Activated T-cell treated with anti-CD3 and anti-CD28 coated beads, Interleukin-2, amount 50 U/mL, for 72 hours (primary cell): ENCODE measurements around the gene DLG2. TPM values are rescaled to one million over a fixed set of nuclear protein-coding genes. Genes with fewer than 3 reads are reported as not detected.

Source experiments
- ATAC-seq, 2 donors: fragments of 150-1000 bp; cut with Tn5 transposase; replicated peaks in 1 of 2; 2 replicates each; pipeline ENCODE4 v1.10.0; 2021; ENCODE audit warnings: moderate library complexity in 2 of 2, mild to moderate bottlenecking in 1 of 2
- DNase-seq, 2 donors: peaks; one replicate each; pipeline ENCODE4 v3.0.0; 2021 to 2022; ENCODE audit warnings: mixed read lengths in 1 of 2
- H3K27ac Mint-ChIP-seq: one replicate; pipeline ENCODE4 v1.8.0; 2022; ENCODE audit warnings: mild to moderate bottlenecking, moderate library complexity, mixed read lengths
- H3K27me3 Mint-ChIP-seq: one replicate; pipeline ENCODE4 v1.8.0; 2022; ENCODE audit warnings: low read depth, mixed read lengths
- H3K36me3 Mint-ChIP-seq, 2 donors: one replicate each; pipeline ENCODE4 v1.8.0; 2022; ENCODE audit warnings: mixed read lengths in 2 of 2, mild to moderate bottlenecking in 1 of 2; ENCODE audit not compliant: insufficient read depth in 2 of 2
- H3K4me1 Mint-ChIP-seq: one replicate; pipeline ENCODE4 v1.8.0; 2022; ENCODE audit warnings: low read depth, mixed read lengths
- H3K4me3 Mint-ChIP-seq, 2 donors: one replicate each; pipeline ENCODE4 v1.8.0; 2022; ENCODE audit warnings: mild to moderate bottlenecking in 2 of 2, mixed read lengths in 2 of 2, moderate library complexity in 2 of 2
- H3K9me3 Mint-ChIP-seq, 2 donors: one replicate each; pipeline ENCODE4 v1.8.0; 2022; ENCODE audit warnings: mixed read lengths in 2 of 2
- total RNA-seq, 2 donors: library from RNA; stranded (reverse); gene quantifications; one replicate each; pipeline ENCODE4 v1.2.3, GENCODE V29; 2022

DLG2 gene
- total RNA-seq, 2 donors from 2014 or later: 4.1 to 5.3 TPM

- H3K36me3 Mint-ChIP-seq: peaks cover 0 to 2% of the 10 kb centered on the region in 2 donors
- no peaks in the 10 kb centered on the region for H3K27me3 Mint-ChIP-seq
- no peaks in the 10 kb centered on the region for H3K4me1 Mint-ChIP-seq
- ATAC-seq (no peak), DNase-seq (no peak)
- H3K27ac Mint-ChIP-seq: no peak overlapping the region
- H3K9me3 Mint-ChIP-seq: peaks cover 6 to 13% of the 10 kb centered on the region in 2 donors
- H3K4me3 Mint-ChIP-seq: no peak overlapping the region
Observed at GRCh38 chr11:84691830-84692229, 935.3 kb downstream of the DLG2 start.

- Mint-ChIP-seq H3K27ac (no peak overlapping the region), H3K9me3 (peaks cover 2 to 6% of the 10 kb centered on the region in 2 donors), H3K27me3 (no peaks in the 10 kb centered on the region), H3K4me3 (no peak overlapping the region), H3K36me3 (no peaks in the 10 kb centered on the region), H3K4me1 (no peaks in the 10 kb centered on the region)
- DNase-seq (no peak), ATAC-seq (no peak)
Observed at GRCh38 chr11:84687433-84687832, 939.7 kb downstream of the DLG2 start.

- H3K27me3 Mint-ChIP-seq: no peaks in the 10 kb centered on the region
- ATAC-seq (no peak), DNase-seq (no peak)
- H3K36me3 Mint-ChIP-seq: no peaks in the 10 kb centered on the region
- H3K9me3 Mint-ChIP-seq: peaks cover 2 to 6% of the 10 kb centered on the region in 2 donors
- no peak overlapping the region for H3K27ac Mint-ChIP-seq
- H3K4me3 Mint-ChIP-seq: no peak overlapping the region
- H3K4me1 Mint-ChIP-seq: no peaks in the 10 kb centered on the region
Observed at GRCh38 chr11:84686716-84687115, 940.4 kb downstream of the DLG2 start.

- no peak overlapping the region for H3K4me3 Mint-ChIP-seq
- no peak overlapping the region for H3K27ac Mint-ChIP-seq
- peaks cover 2 to 6% of the 10 kb centered on the region in 2 donors for H3K9me3 Mint-ChIP-seq
- no peak for DNase-seq
- H3K4me1 Mint-ChIP-seq: no peaks in the 10 kb centered on the region
- no peaks in the 10 kb centered on the region for H3K36me3 Mint-ChIP-seq
- ATAC-seq: no peak
- H3K27me3 Mint-ChIP-seq: no peaks in the 10 kb centered on the region
Observed at GRCh38 chr11:84685976-84686375, 941.2 kb downstream of the DLG2 start.

- no peak overlapping the region for H3K27ac Mint-ChIP-seq
- H3K4me1 Mint-ChIP-seq: no peaks in the 10 kb centered on the region
- no peaks in the 10 kb centered on the region for H3K27me3 Mint-ChIP-seq
- no peak overlapping the region for H3K4me3 Mint-ChIP-seq
- ATAC-seq (no peak), DNase-seq (no peak)
- no peaks in the 10 kb centered on the region for H3K36me3 Mint-ChIP-seq
- H3K9me3 Mint-ChIP-seq: peaks cover 2 to 6% of the 10 kb centered on the region in 2 donors
Observed at GRCh38 chr11:84685149-84685548, 942.0 kb downstream of the DLG2 start.

GRCh38 chr11:84681456-84681855, 945.7 kb downstream of the DLG2 start:
- DNase-seq (no peak), ATAC-seq (no peak)
- H3K4me3 Mint-ChIP-seq: no peak overlapping the region
- no peaks in the 10 kb centered on the region for H3K36me3 Mint-ChIP-seq
- no peaks in the 10 kb centered on the region for H3K27me3 Mint-ChIP-seq
- peaks cover 1 to 3% of the 10 kb centered on the region in 2 donors for H3K9me3 Mint-ChIP-seq
- H3K4me1 Mint-ChIP-seq: no peaks in the 10 kb centered on the region
- H3K27ac Mint-ChIP-seq: no peak overlapping the region

- Mint-ChIP-seq H3K4me3 (no peak overlapping the region), H3K4me1 (no peaks in the 10 kb centered on the region), H3K27ac (no peak overlapping the region), H3K27me3 (no peaks in the 10 kb centered on the region), H3K36me3 (no peaks in the 10 kb centered on the region), H3K9me3 (peaks cover 0 to 4% of the 10 kb centered on the region in 2 donors)
- DNase-seq (no peak), ATAC-seq (no peak)
Observed at GRCh38 chr11:84675396-84676025, 951.6 kb downstream of the DLG2 start.

- Mint-ChIP-seq H3K4me3 (no peak overlapping the region), H3K27ac (no peak overlapping the region), H3K4me1 (no peaks in the 10 kb centered on the region), H3K9me3 (peaks cover 3 to 13% of the 10 kb centered on the region in 2 donors), H3K36me3 (no peaks in the 10 kb centered on the region), H3K27me3 (no peaks in the 10 kb centered on the region)
- DNase-seq (no peak), ATAC-seq (no peak)
Observed at GRCh38 chr11:84673753-84674152, 953.4 kb downstream of the DLG2 start.

GRCh38 chr11:84671325-84671999, 955.7 kb downstream of the DLG2 start:
- Mint-ChIP-seq H3K9me3 (peaks cover 3 to 12% of the 10 kb centered on the region in 2 donors), H3K27me3 (no peaks in the 10 kb centered on the region), H3K4me3 (no peak overlapping the region), H3K4me1 (no peaks in the 10 kb centered on the region), H3K36me3 (no peaks in the 10 kb centered on the region), H3K27ac (no peak overlapping the region)
- ATAC-seq (no peak), DNase-seq (no peak)

GRCh38 chr11:84663731-84664130, 963.4 kb downstream of the DLG2 start:
- H3K36me3 Mint-ChIP-seq: no peaks in the 10 kb centered on the region
- H3K4me3 Mint-ChIP-seq: no peak overlapping the region
- no peak for ATAC-seq
- H3K27me3 Mint-ChIP-seq: no peaks in the 10 kb centered on the region
- peaks cover 4 to 8% of the 10 kb centered on the region in 2 donors for H3K9me3 Mint-ChIP-seq
- no peak for DNase-seq
- no peaks in the 10 kb centered on the region for H3K4me1 Mint-ChIP-seq
- H3K27ac Mint-ChIP-seq: no peak overlapping the region

GRCh38 chr11:84660257-84660977, 966.7 kb downstream of the DLG2 start:
- no peaks in the 10 kb centered on the region for H3K4me1 Mint-ChIP-seq

GRCh38 chr11:84655712-84656111, 971.4 kb downstream of the DLG2 start:
- Mint-ChIP-seq H3K27me3 (no peaks in the 10 kb centered on the region), H3K27ac (no peak overlapping the region), H3K36me3 (peaks cover 0 to 1% of the 10 kb centered on the region in 2 donors), H3K4me1 (no peaks in the 10 kb centered on the region), H3K4me3 (no peak overlapping the region), H3K9me3 (peaks cover 14 to 16% of the 10 kb centered on the region in 2 donors)
- no peak for ATAC-seq
- no peak for DNase-seq

More at GRCh38 chr11:84660257-84660977, 966.7 kb downstream of the DLG2 start:
- H3K36me3 Mint-ChIP-seq: peaks cover 0 to 1% of the 10 kb centered on the region in 2 donors
- no peak for ATAC-seq
- no peak overlapping the region for H3K27ac Mint-ChIP-seq
- peaks cover 3 to 9% of the 10 kb centered on the region in 2 donors for H3K9me3 Mint-ChIP-seq
- no peak for DNase-seq
- no peak overlapping the region for H3K4me3 Mint-ChIP-seq
- H3K27me3 Mint-ChIP-seq: no peaks in the 10 kb centered on the region

GRCh38 chr11:84648471-84648870, 978.7 kb downstream of the DLG2 start:
- Mint-ChIP-seq H3K4me3 (no peak overlapping the region), H3K4me1 (no peaks in the 10 kb centered on the region), H3K9me3 (peaks cover 4 to 12% of the 10 kb centered on the region in 2 donors), H3K36me3 (peaks cover 0 to 1% of the 10 kb centered on the region in 2 donors), H3K27ac (no peak overlapping the region), H3K27me3 (no peaks in the 10 kb centered on the region)
- ATAC-seq (no peak), DNase-seq (no peak)
